Measurements from ENCODE around the gene ERC1. TPM values are rescaled to one million over a fixed set of nuclear protein-coding genes. Genes with fewer than 3 reads are reported as not detected.

ERC1 gene
- total RNA-seq, 2 donors from 2014 or later = 40.3 to 43.0 TPM

DNA sequence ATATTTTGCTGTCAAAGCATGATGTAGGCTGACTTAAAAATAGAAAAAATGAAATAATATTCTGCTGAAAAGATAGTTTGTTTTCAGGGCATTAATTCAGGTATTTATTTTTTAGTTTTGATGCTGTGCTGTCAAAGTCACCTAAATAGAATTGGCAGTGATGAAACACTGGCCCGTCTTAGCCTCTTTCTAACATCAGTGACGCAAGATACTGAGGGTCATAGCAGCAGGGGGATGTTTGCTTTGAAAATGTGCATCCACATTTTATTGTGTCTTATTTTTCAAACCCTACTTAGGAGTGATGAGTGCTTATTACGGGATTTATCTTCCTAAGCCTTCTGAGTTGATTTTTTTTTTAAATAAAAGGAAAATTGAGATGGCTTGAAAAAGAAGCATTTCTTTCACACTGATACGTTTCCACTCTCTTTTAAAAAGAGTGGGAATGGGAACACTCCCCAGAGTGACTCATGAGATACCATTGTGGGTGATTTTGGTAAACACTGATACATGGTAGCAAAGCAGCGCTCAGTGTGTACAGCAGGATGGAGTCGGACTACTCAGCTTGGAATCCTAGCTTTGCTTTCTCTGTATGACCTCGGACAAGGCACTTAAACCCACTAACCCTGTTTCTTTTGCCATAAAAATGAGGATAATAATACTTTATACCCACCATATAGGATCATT is 290.8 kb downstream of the ERC1 start:
- Histone ChIP-seq H3K27ac (peak overlapping the region; percentile 43 to 46), H3K4me1 (no peaks in the 10 kb centered on the region), H3K9me3 (no peaks in the 10 kb centered on the region), H3K4me3 (no peak overlapping the region), H3K27me3 (no peaks in the 10 kb centered on the region), H3K36me3 (no peaks in the 10 kb centered on the region)
- TF ChIP-seq, protein P1, sequence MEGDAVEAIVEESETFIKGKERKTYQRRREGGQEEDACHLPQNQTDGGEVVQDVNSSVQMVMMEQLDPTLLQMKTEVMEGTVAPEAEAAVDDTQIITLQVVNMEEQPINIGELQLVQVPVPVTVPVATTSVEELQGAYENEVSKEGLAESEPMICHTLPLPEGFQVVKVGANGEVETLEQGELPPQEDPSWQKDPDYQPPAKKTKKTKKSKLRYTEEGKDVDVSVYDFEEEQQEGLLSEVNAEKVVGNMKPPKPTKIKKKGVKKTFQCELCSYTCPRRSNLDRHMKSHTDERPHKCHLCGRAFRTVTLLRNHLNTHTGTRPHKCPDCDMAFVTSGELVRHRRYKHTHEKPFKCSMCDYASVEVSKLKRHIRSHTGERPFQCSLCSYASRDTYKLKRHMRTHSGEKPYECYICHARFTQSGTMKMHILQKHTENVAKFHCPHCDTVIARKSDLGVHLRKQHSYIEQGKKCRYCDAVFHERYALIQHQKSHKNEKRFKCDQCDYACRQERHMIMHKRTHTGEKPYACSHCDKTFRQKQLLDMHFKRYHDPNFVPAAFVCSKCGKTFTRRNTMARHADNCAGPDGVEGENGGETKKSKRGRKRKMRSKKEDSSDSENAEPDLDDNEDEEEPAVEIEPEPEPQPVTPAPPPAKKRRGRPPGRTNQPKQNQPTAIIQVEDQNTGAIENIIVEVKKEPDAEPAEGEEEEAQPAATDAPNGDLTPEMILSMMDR (IDR thresholded peaks at IDR 0.05) = no peak
- DNase-seq (ENCODE audit: low spot score) = no peak

DNA sequence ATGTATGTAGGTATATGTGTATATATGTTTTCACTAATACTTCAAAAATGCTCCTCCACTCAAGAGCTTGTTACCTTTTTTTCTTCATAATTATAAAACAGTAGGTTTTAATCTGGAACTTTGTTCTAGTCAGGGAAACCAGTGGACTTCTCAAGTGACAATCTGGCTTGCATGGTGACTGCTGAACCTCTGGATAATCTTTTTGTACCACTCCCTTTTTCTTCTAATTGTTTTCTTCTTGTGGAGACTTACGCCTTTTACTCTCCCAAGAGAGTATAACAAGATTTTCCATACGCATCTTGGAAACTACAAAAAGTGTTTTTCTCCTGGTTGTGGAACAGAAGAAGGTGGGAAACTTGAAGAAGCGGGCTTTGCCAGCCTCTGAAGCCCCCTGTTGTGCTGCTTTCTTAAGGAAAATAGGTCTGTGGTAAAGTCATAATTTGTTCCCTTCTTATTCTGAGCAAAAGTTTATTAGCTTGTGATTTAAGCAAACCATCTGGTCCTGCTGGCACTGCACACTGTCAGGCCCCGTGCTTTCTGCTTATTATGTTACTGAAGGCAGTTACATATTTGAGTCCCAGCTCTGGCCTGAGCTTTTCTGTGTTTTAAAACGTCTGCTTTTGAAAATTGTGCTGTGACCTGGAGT is 291.8 kb downstream of the ERC1 start:
- H3K36me3 ChIP-seq = no peaks in the 10 kb centered on the region
- H3K27me3 ChIP-seq = no peaks in the 10 kb centered on the region
- peak overlapping the region; percentile 43 to 46 for H3K27ac ChIP-seq
- H3K4me1 ChIP-seq = no peaks in the 10 kb centered on the region
- H3K9me3 ChIP-seq = no peaks in the 10 kb centered on the region
- no peak overlapping the region for H3K4me3 ChIP-seq
- TF ChIP-seq, protein P1 (IDR thresholded peaks at IDR 0.05) = no peak
- DNase-seq (ENCODE audit: low spot score) = no peak

DNA sequence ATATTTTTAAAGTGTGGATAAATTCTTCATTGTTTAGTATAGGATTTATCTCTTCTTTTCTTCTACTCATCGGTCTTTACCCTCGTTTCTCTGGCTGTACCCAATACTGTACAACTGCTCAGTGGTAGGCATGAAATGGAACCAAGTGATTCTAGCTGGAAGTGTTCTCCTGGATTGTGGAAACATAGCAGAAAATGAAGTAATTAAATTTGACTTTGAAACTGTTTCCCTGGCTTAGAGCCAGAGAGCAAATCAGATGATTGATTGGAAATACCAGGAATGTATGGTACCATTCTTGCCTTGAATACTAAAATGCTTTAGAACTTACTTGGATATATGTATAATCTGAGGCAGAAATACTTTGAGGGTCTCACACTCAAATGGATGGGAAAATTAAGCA is 292.3 kb downstream of the ERC1 start:
- Histone ChIP-seq H3K4me3 (no peak overlapping the region), H3K27ac (peak overlapping the region; percentile 43 to 46), H3K36me3 (no peaks in the 10 kb centered on the region), H3K27me3 (no peaks in the 10 kb centered on the region), H3K4me1 (no peaks in the 10 kb centered on the region), H3K9me3 (no peaks in the 10 kb centered on the region)
- TF ChIP-seq, protein P1 (IDR thresholded peaks at IDR 0.05) = no peak
- no peak for DNase-seq (ENCODE audit: low spot score)

DNA sequence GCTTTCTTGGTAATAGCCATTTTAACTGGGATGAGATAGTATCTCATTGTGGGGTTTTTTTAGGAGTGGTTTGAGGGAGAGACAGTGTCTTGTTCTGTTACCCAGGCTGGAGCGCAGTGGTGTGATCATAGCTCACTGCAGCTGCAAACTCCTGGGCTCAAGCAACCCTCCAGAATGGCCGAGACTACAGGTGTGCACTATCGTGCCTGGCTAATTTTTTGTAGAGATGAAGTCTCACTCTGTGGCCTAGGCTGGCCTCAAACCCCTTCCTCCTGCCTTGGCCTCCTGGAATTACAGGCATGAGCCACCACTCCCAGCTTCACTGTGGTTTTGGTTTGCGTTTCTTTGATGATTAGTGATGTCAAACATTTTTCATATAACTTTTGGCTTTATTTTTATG is 293.6 kb downstream of the ERC1 start:
- peaks cover 0 to 4% of the 10 kb centered on the region in 2 donors for H3K4me1 ChIP-seq
- TF ChIP-seq, protein P1 (IDR thresholded peaks at IDR 0.05) = no peak
- H3K27ac ChIP-seq = no peak overlapping the region
- no peaks in the 10 kb centered on the region for H3K9me3 ChIP-seq
- no peaks in the 10 kb centered on the region for H3K27me3 ChIP-seq
- H3K36me3 ChIP-seq = no peaks in the 10 kb centered on the region
- H3K4me3 ChIP-seq = no peak overlapping the region
- DNase-seq (ENCODE audit: low spot score) = no peak

DNA sequence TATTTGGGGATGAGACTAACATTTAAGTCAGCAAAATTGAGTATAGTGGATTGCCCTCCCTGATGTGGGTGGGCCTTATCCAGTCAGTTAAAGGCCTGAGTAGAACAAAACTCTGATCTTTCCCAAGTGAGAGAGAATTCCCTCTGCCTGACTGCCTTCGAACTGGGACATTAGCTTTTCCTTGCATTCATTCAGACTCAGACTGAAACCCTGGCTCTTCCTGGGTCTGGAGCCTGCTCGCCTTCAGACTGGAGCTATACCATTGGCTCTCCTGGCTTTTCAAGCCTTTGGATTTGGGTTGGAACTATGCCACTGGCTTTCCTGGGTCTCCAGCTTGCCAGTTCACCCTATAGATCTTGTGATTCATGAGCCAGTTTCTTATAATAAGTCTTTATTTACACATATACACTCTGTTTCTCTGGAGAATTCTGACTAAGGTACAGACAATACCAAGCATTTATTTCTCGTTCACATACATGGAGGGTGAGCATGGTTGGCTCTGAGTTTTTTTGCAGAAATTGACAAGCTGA is 296.5 kb downstream of the ERC1 start:
- Histone ChIP-seq H3K27ac (no peak overlapping the region), H3K9me3 (no peaks in the 10 kb centered on the region), H3K4me1 (peaks cover 0 to 12% of the 10 kb centered on the region in 2 donors), H3K27me3 (no peaks in the 10 kb centered on the region), H3K36me3 (peaks cover 6% of the 10 kb centered on the region), H3K4me3 (no peak overlapping the region)
- TF ChIP-seq, protein P1 (IDR thresholded peaks at IDR 0.05) = no peak
- no peak for DNase-seq (ENCODE audit: low spot score)

Data from right atrium auricular region (tissue), 2 donors.